ENCODE measurements around the gene ZNF212. TPM values are rescaled to one million over a fixed set of nuclear protein-coding genes. Genes with fewer than 3 reads are reported as not detected.
A peak's percentile ranks its signal among the peaks of the same experiment; 100 is the strongest.
"Not testable (repeated sequence)": the region's sequence is repeated elsewhere in the genome, so short reads cannot be mapped to it uniquely, and the experiment has no call there.

Gene ZNF212
- total RNA-seq, 2 experiments from 2014 or later, result 10.5 to 13.4 TPM

DNA sequence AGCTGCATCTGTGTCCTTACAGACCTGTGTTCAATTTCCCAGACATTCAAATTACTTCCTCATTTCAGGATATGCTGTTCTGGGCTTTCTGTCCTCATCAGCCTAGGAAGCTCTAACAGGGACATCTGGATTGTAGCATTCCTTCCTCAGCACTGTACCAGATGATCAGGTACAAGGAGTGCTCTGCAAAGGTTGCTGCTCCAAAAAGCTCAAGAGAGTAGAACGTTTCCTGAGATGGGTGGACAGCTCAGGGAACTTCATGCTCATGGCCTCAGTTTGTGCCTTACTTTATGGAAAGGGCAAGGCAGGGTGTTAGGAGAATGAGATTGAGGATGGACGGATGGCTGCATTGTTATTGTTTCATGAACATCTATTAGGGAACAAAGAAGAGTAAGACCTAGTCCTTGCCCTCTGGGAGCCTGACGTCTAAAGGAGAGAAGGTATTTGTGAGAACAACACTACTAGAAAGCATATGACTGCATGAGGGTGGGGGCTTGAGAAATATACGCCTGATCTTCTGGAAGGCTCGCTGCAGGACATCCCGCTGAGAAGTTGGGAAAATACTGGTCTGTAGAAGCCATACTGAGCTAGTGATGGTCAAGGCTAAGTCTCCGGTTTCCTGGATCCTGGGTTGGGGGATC, 10.5 kb upstream of the ZNF212 start:
- H3K36me3 Mint-ChIP-seq (ENCODE audit: low read depth), result peaks cover 16% of the 10 kb centered on the region
- CTCF ChIA-PET, result interaction anchor here (0.7 to 2.0 kb wide), 3 partner anchors 10 to 55 kb away, joined by 3 to 6 read pairs (median 3); no protein-coding TSS in a partner anchor
- POLR2A ChIA-PET, result interaction anchor here (0.9 to 1.1 kb wide), 3 partner anchors 10 to 288 kb away, joined by 3 to 4 read pairs (median 3); no protein-coding TSS in a partner anchor
- H3K27me3 Mint-ChIP-seq, result peaks cover 2% of the 10 kb centered on the region
- intact Hi-C loops (cut with micrococcal nuclease), result no loop called here
- no peak overlapping the region for H3K4me3 Mint-ChIP-seq
- no peaks in the 10 kb centered on the region for H3K4me1 Mint-ChIP-seq (ENCODE audit: low read depth)
- ATAC-seq, result no peak
- H3K27ac Mint-ChIP-seq, result no peak overlapping the region
- H3K9me3 Mint-ChIP-seq, result no peaks in the 10 kb centered on the region
- DNase-seq, result no peak
- TF ChIP-seq, protein P1, sequence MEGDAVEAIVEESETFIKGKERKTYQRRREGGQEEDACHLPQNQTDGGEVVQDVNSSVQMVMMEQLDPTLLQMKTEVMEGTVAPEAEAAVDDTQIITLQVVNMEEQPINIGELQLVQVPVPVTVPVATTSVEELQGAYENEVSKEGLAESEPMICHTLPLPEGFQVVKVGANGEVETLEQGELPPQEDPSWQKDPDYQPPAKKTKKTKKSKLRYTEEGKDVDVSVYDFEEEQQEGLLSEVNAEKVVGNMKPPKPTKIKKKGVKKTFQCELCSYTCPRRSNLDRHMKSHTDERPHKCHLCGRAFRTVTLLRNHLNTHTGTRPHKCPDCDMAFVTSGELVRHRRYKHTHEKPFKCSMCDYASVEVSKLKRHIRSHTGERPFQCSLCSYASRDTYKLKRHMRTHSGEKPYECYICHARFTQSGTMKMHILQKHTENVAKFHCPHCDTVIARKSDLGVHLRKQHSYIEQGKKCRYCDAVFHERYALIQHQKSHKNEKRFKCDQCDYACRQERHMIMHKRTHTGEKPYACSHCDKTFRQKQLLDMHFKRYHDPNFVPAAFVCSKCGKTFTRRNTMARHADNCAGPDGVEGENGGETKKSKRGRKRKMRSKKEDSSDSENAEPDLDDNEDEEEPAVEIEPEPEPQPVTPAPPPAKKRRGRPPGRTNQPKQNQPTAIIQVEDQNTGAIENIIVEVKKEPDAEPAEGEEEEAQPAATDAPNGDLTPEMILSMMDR (IDR thresholded peaks at IDR 0.05), result no peak

DNA sequence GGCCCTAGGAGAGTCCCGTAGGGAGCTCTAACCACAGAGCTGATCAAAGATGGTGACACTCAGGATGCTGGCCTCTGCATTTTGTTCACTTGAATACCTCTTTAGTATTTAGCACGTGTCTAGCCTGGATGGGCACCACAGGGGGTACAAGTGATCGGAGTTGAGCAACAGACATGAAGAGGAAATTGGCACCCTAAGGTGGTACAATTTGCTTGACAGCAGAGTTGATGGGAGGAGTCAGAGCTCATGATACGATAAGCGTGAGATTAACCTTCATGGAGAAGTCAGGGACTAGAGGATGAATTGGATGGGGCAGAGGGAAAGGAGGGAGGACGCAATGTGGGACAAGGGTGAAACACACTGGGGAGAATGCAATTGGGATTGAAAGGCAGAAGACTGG, 9.9 kb upstream of the ZNF212 start:
- no peak overlapping the region for H3K27ac Mint-ChIP-seq
- no peaks in the 10 kb centered on the region for H3K4me1 Mint-ChIP-seq (ENCODE audit: low read depth)
- DNase-seq, result no peak
- TF ChIP-seq, protein P1 (IDR thresholded peaks at IDR 0.05), result no peak
- CTCF ChIA-PET, result interaction anchor here (0.7 to 2.0 kb wide), 3 partner anchors 11 to 54 kb away, joined by 3 to 6 read pairs (median 3); no protein-coding TSS in a partner anchor
- H3K27me3 Mint-ChIP-seq, result peaks cover 5% of the 10 kb centered on the region
- POLR2A ChIA-PET, result interaction anchor here (0.9 to 1.2 kb wide), 4 partner anchors 9 to 288 kb away, joined by 3 to 6 read pairs (median 4); partner anchors contain the start of gene ZNF212
- no peaks in the 10 kb centered on the region for H3K9me3 Mint-ChIP-seq
- H3K4me3 Mint-ChIP-seq, result no peak overlapping the region
- H3K36me3 Mint-ChIP-seq (ENCODE audit: low read depth), result peaks cover 13% of the 10 kb centered on the region
- intact Hi-C loops (cut with micrococcal nuclease), result no loop called here
- ATAC-seq, result peak; percentile 27

DNA sequence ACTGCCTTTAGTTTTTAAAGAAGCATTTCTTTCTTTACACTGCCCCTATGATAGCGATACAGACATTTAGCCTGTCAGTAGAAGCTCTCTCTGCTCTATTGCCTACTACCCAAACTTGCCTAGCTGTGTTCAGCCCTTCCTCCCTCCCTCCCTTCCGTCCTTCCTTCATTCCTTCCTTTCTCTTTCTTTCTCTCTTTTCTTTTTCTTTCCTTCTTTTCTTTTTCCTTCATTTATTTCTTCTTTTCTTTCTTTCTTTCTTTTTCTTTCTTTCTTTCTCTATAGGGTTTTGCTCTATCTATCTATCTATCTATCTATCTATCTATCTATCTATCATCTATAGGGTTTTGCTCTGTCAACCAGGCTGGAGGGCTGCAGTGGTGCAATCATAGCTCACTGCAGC, 7.1 kb upstream of the ZNF212 start:
- ChIA-PET CTCF (interaction anchor here (1.4 to 1.7 kb wide), 3 partner anchors 10 to 37 kb away, joined by 3 to 4 read pairs (median 3); partner anchors contain the start of gene ZNF282), POLR2A (no interaction called here)
- Mint-ChIP-seq H3K36me3 (ENCODE audit: low read depth) (no peaks in the 10 kb centered on the region), H3K4me1 (ENCODE audit: low read depth) (no peaks in the 10 kb centered on the region), H3K27me3 (peaks cover 5% of the 10 kb centered on the region), H3K4me3 (no peak overlapping the region), H3K27ac (no peak overlapping the region), H3K9me3 (no peaks in the 10 kb centered on the region)
- TF ChIP-seq, protein P1 (IDR thresholded peaks at IDR 0.05), result no peak
- intact Hi-C loops (cut with micrococcal nuclease), result no loop called here
- DNase-seq (no peak), ATAC-seq (no peak)

DNA sequence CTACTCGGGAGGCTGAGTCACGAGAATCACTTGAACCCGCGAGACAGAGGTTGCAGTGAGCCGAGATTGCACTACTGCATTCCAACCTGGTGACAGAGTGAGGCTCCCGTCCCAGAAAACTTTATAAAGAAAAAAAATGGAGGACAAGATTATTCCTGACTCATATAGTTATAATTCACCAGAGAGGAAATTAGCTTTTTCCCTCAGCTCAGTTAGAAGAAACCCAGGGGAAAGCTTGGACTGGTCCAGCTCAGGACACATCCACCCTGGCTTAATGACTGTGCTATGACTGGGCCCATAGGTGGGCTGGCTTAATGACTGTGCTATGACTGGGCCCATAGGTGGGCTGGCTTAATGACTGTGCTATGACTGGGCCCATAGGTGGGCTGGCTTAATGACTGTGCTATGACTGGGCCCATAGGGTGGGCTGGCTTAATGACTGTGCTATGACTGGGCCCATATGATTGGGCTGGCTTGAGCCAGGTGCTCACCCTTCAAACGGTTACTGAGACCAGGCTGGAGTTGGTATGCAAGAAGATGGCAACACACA, 5.7 kb upstream of the ZNF212 start:
- H3K4me1 Mint-ChIP-seq (ENCODE audit: low read depth); H3K36me3 Mint-ChIP-seq (ENCODE audit: low read depth); POLR2A ChIA-PET; intact Hi-C loops (cut with micrococcal nuclease); DNase-seq; H3K27me3 Mint-ChIP-seq; H3K9me3 Mint-ChIP-seq; H3K4me3 Mint-ChIP-seq; H3K27ac Mint-ChIP-seq: not testable (repeated sequence)
- peak; percentile 28 for ATAC-seq
- CTCF ChIA-PET, result interaction anchor here (0.9 to 1.4 kb wide), 2 partner anchors 38 to 76 kb away, joined by 3 read pairs; partner anchors contain the start of gene ZNF282

DNA sequence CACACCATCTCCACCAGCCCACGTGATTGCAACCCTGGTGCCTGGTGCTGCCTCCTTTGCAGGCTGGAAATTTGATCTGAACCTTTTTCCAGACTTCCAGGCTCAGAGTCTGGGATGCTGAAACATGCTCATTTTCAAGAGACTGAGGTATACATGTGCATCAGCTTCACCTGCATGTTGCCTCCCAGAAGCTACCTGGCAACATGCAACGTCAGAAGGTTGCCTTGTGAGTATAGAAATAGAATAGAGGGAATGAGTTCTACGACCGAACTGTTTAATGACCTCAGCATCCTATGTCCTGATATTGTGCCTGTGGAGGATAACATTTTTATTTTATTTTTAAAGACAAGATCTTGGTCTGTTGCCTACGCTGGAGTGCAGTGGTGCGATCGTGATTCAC, 1.9 kb upstream of the ZNF212 start:
- ATAC-seq (no peak), DNase-seq (no peak)
- POLR2A ChIA-PET, result no interaction called here
- TF ChIP-seq, protein P1 (IDR thresholded peaks at IDR 0.05), result no peak
- intact Hi-C loops (cut with micrococcal nuclease), result no loop called here
- H3K27me3 Mint-ChIP-seq, result peaks cover 3% of the 10 kb centered on the region
- CTCF ChIA-PET, result no interaction called here
- peaks cover under 1% of the 10 kb centered on the region for H3K9me3 Mint-ChIP-seq
- H3K4me3 Mint-ChIP-seq, result no peak overlapping the region
- H3K36me3 Mint-ChIP-seq (ENCODE audit: low read depth), result peaks cover 7% of the 10 kb centered on the region
- H3K4me1 Mint-ChIP-seq (ENCODE audit: low read depth), result peaks cover 25% of the 10 kb centered on the region
- no peak overlapping the region for H3K27ac Mint-ChIP-seq
